Measurements from ENCODE around the gene GDAP1L1. TPM values are rescaled to one million over a fixed set of nuclear protein-coding genes. Genes with fewer than 3 reads are reported as not detected.

The GDAP1L1 gene
- total and polyA plus RNA-seq, 2 experiments from 2014 or later, result 0.77 to 2.2 TPM

- no peaks in the 10 kb centered on the region for H3K4me1 ChIP-seq (ENCODE audit: insufficient read depth)
- no peak overlapping the region for H3K27ac ChIP-seq
- TF ChIP-seq CTCF (IDR thresholded peaks at IDR 0.05; ENCODE audit: poor library complexity) (no peak), EZH2 (IDR thresholded peaks at IDR 0.05; ENCODE audit: borderline replicate concordance) (no peak)
- WGBS (ENCODE audit: low lambda C conversion rate, missing lambda C conversion rate), result 73% methylated on average over 5 of the region's 5 CpGs
- no peak overlapping the region for H2AFZ ChIP-seq
- no peak overlapping the region for H3K4me2 ChIP-seq
- no peaks in the 10 kb centered on the region for H3K9me3 ChIP-seq (ENCODE audit: low read depth)
- no peaks in the 10 kb centered on the region for H3K9me2 ChIP-seq (replicated peaks; ENCODE audit: insufficient read depth)
- H4K20me1 ChIP-seq (ENCODE audit: insufficient read depth, poor library complexity, severe bottlenecking), result no peaks in the 10 kb centered on the region
- no peaks in the 10 kb centered on the region for H3K79me2 ChIP-seq
- no peak overlapping the region for H3K4me3 ChIP-seq
- DNase-seq (ENCODE audit: low spot score), result peak; percentile 50
- no peaks in the 10 kb centered on the region for H3K36me3 ChIP-seq (replicated peaks; ENCODE audit: insufficient read depth, low read depth)
- no peaks in the 10 kb centered on the region for H3K27me3 ChIP-seq
Measured at GRCh38 chr20:44223721-44224120, 23.4 kb upstream of the GDAP1L1 start.

- Histone ChIP-seq H3K4me3 (no peak overlapping the region), H3K4me2 (no peak overlapping the region), H3K9me3 (ENCODE audit: low read depth) (no peaks in the 10 kb centered on the region), H3K27ac (no peak overlapping the region), H2AFZ (no peak overlapping the region), H4K20me1 (ENCODE audit: insufficient read depth, poor library complexity, severe bottlenecking) (no peaks in the 10 kb centered on the region), H3K36me3 (replicated peaks; ENCODE audit: insufficient read depth, low read depth) (no peaks in the 10 kb centered on the region), H3K9me2 (replicated peaks; ENCODE audit: insufficient read depth) (no peaks in the 10 kb centered on the region), H3K4me1 (ENCODE audit: insufficient read depth) (no peaks in the 10 kb centered on the region), H3K79me2 (no peaks in the 10 kb centered on the region), H3K27me3 (no peaks in the 10 kb centered on the region)
- TF ChIP-seq CTCF (IDR thresholded peaks at IDR 0.05; ENCODE audit: poor library complexity), result no peak
- TF ChIP-seq EZH2phosphoT487 (IDR thresholded peaks at IDR 0.05; ENCODE audit: low read depth, severe bottlenecking, unreplicated experiment), result no peak
- no peak for TF ChIP-seq EZH2 (IDR thresholded peaks at IDR 0.05; ENCODE audit: borderline replicate concordance)
- 89% methylated on average over 5 of the region's 5 CpGs for WGBS (ENCODE audit: low lambda C conversion rate, missing lambda C conversion rate)
- DNase-seq (ENCODE audit: low spot score), result no peak
Measured at GRCh38 chr20:44224637-44225036, 22.5 kb upstream of the GDAP1L1 start.

GRCh38 chr20:44228465-44229258, 18.4 kb upstream of the GDAP1L1 start:
- 72% methylated on average over 15 of the region's 17 CpGs for WGBS (ENCODE audit: low lambda C conversion rate, missing lambda C conversion rate)
- Histone ChIP-seq H3K36me3 (replicated peaks; ENCODE audit: insufficient read depth, low read depth) (no peaks in the 10 kb centered on the region), H3K4me1 (ENCODE audit: insufficient read depth) (no peaks in the 10 kb centered on the region), H3K79me2 (no peaks in the 10 kb centered on the region), H4K20me1 (ENCODE audit: insufficient read depth, poor library complexity, severe bottlenecking) (no peaks in the 10 kb centered on the region), H3K9me2 (replicated peaks; ENCODE audit: insufficient read depth) (no peaks in the 10 kb centered on the region), H3K4me2 (no peak overlapping the region), H3K27me3 (no peaks in the 10 kb centered on the region), H3K27ac (no peak overlapping the region), H3K9me3 (ENCODE audit: low read depth) (no peaks in the 10 kb centered on the region), H3K4me3 (no peak overlapping the region), H2AFZ (no peak overlapping the region)
- TF ChIP-seq EZH2 (IDR thresholded peaks at IDR 0.05; ENCODE audit: borderline replicate concordance), result no peak
- TF ChIP-seq CTCF (IDR thresholded peaks at IDR 0.05; ENCODE audit: poor library complexity), result no peak
- TF ChIP-seq EZH2phosphoT487 (IDR thresholded peaks at IDR 0.05; ENCODE audit: low read depth, severe bottlenecking, unreplicated experiment), result no peak
- no peak for DNase-seq (ENCODE audit: low spot score)

All from hepatocyte (in vitro differentiated cells).